Cortex of kidney (tissue), 1 donor: Measurements from ENCODE around the gene ROBO4.

Experiments used
- DNase-seq: peaks from one replicate; lab custom pipeline; 2025; lab: John Stamatoyannopoulos, UW

The ROBO4 gene

DNA sequence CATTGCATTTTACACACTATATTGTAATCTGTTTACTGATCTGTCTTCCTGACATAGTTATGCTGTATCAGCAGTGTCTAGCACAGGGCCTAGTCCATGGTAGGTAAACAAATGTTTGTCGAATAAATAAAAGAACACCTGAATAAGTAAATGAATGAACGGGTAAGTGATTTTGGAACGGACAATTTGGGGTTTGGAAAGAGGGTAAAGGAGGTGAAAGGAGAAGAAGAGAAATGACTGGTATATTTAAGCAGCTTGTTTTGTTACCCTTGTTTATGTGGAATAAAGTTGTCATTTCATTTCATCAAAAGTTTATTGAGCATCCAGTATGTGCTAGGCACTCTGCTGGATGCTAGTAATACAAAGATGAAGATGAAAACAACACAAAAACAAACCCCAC is 21.3 kb upstream of the ROBO4 start, which contains the start of gene HEPN1:
TSS of gene HEPN1 (plus strand) at position 301 of the 400 bp plus-strand sequence.
- no peak for DNase-seq

DNA sequence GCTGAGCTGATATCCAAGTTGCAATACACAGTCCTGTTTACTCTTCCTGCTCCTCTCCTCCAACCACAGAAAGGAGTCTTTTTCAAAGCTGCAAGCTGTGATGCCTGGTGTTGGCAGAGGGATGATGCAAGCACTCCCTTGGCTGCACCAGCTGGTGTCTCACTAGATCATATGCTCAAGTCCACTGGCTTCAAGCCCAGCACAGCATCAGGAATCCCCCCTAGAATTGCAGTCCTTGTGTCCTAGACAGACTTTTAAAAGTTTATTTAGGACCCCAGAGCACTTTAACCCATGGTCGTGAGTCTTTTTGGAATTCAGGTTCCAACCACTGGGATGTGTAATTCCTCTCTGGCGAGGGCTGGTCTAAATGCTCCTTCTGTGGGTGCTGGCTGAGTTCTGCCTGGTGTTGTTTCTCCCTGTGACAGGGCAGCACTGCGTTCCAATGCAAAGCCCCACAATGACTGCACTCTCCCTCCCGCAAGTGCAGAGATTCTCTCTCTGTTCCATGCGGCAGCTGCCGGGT is 19.5 kb upstream of the ROBO4 start:
- no peak for DNase-seq

DNA sequence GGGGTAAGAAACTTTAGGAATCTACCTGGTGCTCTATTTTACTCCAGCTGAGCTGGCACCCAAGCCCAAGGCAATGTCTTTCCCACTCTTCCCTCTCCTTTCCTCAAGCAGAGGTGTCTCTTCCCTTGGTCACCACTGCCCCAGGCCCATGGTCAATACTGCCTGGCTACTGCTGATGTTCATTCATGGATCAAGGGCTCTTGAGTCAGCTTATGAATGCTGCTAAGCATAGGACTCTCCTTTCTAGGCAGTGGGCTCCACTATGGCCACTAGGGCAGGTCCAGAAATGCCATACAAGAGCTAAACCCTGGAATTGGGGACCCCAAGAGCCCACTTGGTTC is 18.7 kb upstream of the ROBO4 start:
- DNase-seq, result no peak

DNA sequence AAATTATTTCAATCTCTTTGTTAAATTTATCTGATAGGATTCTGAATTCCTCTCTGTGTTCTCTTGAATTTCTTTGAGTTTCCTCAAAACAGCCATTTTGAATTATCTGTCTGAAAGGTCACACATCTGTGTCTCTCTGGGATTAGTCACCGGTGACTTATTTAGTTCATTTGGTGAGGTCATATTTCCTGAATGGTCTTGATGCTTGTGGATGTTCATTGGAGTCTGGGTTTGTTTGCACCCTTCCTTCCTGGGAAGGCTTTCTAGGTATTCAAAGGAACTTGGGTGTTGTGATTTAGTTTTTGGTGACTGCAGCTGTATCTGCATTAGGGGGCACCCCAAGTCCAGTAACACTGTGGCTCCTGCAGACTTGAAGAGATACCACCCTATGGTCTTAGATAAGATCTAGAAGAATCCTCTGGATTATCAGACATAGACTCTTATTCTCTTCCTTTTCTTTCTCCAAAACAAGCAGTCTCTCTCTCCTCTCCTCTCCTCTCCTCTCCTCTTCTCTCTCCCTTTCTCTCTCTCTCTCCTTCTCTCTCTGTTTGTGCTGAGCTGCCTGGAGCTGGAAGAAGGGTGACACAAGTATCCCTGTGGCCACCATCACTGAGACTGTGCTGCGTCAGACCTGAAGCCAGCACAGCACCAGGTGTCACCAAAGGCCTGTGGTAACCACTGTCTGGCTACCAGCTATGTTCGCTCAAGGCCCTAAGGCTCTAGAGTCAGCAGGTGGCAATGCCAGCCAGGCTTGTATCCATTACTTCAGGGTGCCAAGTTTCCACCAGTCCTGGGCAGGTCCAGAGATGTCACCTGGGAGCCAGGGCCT is 18.1 kb upstream of the ROBO4 start:
- no peak for DNase-seq

DNA sequence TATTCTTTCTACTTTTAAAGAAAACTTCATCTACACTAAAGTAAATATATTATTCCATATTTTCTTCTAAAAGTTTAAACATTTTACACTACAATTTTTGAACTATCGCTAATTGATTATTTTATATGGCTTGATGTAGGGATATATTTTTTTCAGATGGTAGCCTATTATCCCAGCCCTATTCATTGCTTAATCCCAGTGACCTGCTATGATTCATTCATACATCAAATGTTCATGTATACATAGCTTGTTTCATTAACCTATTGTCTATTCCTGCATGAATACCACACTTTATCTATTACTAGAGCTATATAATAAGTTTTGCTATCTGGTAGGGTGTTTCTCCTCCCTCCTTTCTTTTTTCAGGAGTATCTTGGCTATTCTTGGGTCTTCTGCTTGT is 5.0 kb upstream of the ROBO4 start:
- no peak for DNase-seq

DNA sequence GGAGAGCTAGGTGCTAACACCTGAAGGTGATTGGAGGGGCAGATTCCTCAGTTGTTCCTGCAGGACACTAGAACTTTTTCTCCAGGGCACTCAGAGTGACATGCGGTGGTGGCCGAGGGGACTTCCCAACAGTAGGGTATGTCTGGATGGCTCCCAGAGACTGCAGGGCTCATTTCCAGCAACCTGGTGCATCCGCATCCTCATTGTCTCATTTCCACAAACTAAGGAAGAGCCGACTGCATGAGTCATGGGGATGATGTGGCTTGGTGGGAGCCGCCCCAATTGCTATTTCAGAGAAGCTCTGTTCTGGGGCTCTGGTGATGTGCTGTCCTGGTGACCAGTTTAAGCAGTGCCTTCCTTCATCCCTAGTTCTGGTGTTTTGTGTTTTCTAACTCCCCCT is 2.8 kb upstream of the ROBO4 start:
- no peak for DNase-seq

DNA sequence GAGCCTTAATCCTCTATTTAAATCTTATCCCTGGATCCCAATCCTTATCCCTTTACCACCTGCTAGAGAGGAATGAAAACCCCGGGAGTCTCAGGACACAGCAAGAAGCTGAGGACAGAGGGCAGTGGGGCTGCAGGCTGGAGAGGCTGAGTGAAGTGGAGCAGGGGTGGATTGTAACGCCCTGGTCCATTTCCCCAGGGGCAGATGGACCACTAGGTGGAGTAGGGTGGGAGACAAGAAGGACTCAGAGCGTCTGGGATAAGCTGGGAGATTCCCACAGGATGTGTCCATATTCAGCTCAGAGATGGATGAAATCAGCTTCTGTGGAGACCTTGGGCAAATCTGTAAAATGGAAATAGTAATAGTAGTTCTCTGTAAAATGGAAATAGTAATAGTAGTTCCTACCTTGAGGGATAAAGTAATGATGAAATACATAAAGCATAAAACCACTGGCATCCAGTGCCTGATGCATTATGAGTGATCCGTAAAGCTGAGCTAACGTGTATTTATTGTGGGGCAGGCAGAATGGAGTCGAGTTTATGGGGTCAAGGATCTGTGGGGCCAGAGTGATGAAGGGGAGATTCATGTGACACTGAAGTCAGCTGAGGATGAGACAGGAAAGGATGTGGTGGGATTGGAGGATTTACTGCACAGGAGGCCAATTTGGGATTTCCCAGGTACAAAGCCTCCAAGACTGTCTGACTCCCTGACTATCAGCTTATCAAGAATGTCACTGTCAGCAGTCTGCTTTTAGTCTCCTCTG is 1.9 kb upstream of the ROBO4 start:
- DNase-seq, result no peak

DNA sequence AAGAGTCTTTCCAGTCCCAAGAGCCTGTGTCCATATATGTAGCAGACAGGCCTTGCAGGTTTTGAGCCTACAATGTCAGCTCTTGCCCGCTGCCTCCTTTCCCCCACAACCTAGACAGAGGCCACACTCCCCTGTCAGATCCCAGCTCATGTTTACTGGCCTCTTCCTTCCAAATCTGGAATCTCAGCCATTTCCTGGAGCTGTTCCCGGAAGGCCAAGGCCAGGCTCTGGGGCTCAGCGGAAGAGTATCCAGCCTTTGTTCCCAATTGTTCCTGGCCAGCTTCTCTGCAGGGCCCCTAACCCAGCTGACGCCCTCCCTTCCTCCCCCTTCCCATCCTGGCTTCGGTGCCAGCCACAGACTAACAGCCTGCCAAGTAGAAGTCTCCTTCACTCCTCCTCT is 1.0 kb upstream of the ROBO4 start:
- no peak for DNase-seq

DNA sequence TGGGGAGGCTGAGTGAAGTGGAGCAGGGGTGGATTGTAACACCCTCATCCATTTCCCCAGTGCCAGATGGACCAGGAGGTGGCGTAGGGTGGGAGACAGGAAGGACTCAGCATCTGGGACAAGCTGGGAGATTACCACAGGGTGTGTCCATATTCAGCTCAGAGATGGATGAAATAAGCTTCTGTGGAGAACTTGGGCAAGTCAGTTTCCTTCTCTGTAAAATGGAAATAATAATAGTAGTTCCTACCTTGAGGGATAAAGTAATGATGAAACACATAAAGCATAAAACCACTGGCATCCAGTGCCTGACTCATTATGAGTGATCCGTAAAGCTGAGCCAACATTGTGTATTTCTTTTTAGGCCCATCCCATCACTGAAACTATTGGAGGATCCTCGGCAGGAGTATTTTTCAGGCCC is 607 bp upstream of the ROBO4 start:
- DNase-seq, result no peak

DNA sequence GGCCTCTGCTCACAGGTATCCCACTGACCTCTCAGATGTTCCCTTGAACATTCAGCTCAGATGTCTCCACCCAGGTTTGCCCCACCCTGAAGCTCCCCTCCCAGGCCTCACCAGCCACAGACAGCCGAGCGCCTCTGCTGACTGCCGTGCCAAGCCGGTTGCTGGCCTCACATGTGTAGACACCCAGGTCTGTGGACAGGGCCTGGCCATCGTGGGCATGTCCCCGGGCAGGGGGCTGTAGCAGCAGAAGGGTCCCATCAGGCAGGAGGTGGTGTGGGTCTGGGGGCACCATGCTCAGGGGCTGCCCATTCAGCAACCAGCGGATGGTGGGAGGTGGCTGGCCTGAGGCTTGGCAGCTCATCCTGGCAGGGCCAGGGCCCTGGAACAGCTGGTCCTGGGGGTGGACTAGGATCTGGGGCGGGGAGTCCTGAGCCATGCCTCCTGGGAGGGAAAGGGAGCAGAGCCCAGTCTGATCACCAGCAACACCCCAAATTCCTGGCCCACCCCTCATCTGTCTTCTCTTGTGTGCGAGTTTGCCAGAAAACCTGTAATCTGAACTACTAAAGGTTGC is 759 bp downstream of the ROBO4 start:
- no peak for DNase-seq

DNA sequence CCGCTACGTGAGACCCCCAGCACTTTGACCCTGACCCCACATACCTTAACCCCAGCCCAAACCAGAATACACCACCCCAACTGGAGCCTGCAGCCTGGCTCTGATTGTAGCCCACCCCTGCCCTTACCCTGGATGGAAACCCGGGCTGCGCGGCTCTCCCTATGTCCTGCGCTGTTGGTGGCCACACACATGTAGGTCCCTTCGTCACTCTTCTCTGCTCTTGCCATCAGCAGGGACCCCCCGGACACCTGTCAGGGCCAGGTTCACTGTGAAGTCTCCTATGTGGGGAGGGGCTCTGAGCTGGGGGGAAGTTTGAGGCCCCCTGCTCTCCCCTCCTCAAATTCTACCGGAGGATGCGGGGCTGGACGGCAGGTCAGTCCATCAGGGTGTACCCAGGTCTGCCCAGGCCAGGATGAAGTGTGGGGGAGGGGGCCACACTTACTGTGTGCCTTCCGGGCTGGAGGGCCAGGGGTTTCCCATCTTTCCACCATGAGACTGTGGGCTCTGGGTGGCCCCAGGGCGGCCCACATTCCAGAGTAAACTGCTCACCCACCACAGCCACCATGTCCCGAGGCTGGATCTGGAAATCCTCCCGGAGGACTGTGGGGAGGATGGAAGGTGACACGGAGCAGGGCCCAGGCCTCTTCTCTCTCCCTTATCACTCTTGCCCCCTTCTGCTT is 1.5 kb downstream of the ROBO4 start:
- DNase-seq, result no peak

DNA sequence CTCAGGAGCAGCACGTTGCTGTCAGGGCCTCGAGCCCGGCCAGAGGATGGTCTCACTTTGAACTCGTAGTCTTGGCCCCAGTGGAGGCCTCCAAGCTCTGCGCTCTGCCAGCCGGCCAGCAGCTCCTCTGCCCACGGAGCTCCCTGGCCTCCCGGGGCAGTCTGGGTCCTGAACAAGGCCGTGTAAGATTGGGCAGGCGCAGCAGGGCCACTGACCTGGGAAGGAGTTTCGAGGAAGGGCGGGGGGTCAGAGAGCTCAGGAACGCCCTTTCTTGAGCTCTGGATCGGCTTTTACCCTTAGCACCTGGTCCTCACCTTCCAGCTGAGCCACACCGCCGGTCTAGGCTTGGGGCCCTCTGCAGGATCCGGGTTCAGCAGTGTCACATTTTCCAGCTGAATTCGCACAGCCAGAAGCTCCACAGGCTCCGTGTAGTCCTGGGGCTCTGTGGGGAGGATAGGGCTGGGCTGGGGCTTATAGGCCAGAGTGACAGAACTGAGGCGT is 2.1 kb downstream of the ROBO4 start:
- DNase-seq, result no peak

DNA sequence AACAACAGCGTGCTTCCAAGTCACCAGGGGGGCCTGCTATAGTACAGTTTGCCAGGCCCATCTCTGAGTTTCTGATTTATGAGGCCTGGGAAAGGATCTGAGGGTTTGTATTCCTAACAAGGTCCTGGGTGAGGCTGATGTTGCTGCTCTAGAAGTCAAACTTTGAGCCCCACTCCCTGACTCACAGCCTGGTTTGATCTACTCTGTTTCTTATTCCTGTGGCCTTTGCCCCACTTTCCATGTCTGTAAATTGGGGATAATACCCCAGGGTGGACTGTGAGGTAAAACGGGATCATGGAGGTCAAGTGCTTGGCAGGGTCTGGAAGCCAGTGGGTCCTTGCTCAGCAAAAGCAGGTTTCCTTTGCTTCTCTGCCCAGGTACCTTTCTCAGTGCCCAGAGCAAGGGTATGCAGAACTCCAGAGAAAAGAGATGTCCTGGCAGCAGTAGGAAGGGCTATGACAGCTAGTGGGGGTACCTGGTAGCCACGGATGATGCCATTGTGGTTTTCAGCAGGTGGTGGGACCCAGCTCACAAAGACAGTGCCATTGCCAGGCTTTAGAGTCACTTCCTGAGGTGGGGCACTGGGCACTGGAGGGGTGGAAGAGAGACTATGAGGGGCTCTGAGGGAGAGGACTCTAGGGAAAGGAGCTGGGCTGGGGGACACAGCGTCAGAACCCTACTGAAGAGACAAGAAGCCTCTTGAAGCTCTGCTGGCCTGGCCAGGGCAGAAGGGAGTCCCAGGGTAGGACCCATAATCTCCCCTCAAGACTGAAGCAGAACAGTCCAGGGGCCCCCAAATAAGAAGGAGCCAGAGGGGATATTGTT is 2.8 kb downstream of the ROBO4 start:
- DNase-seq, result no peak

DNA sequence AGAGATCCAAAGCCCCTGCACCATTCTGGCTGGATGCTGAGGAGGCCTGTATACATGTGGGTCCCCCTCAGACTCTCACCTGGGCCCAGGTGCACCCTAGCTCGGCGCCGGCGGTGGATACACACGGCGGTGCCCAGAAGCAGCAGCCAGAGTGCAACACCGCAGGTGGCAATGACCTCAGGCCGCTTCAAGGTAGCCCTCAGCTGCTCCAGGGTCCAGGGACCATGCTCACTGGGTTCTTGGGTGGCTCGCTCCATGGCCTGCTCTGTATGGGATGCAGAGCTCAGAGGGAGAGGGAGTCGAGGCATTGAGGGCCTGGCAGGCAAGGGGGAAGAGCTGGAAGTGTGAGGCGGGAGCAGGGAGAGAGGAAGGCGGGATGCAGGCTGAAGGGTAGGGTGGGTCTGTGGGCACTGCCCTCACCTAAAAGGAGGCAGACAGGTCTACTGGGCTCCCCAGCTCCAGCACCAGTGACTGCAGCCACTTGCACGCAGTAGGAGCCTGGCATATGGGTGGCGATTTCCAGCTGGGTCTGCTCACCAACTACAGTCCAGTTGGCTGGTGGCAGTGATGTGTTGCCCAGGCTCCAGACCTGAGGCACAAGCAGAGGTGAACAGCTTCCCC is 3.8 kb downstream of the ROBO4 start:
- DNase-seq, result no peak

DNA sequence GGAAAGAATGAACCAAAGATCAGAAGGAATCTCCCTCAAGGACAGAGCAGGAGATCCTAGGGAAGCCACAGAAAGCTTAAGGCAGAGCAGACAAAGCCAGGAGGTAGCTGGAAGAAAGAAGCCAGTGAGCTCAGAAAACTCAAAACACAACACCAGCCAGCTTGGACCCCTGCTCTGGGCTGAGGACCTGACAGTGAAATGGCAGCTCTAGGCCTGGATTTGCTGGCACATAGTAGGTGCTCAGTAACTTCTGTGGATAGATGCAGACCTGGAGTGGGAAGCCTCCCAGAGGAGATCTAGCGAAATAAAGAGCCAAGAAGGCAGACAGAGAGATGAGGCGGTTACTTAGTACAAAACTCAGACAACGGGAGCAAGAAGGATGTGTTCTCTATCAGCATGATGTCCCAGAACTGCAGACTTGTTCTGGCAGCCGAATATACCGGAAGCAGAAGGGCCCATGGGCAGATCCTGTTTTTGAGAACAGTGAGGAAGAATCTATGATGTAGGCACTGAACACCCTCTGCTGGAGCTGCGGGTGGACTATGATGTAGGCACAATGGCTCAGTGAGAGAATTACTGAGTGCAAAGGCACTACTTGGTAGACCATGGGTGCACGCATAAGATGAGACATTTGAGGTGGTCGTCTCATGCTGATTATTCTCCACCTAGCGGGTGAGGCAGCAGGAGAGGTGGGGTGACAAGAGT is 4.8 kb downstream of the ROBO4 start:
- DNase-seq, result no peak

DNA sequence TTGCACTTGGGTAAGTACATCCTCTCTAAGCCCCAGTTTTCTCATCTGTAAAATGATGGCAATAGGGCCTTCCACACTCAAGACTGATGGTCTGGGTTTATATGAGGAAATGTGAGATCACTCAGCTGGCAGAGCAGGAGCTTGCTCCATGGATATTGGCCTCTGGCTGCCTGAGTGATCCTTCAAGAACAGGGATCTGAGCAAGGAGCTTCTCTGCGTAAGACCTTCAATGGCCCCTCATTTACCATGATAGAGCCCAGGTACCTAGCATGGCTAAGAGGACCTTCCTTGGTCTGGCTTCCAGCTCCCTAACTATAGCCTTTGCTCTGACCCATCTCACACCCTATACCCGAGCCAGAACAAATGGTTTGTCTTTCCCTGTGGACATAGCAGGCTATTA is 5.5 kb downstream of the ROBO4 start:
- DNase-seq, result no peak

DNA sequence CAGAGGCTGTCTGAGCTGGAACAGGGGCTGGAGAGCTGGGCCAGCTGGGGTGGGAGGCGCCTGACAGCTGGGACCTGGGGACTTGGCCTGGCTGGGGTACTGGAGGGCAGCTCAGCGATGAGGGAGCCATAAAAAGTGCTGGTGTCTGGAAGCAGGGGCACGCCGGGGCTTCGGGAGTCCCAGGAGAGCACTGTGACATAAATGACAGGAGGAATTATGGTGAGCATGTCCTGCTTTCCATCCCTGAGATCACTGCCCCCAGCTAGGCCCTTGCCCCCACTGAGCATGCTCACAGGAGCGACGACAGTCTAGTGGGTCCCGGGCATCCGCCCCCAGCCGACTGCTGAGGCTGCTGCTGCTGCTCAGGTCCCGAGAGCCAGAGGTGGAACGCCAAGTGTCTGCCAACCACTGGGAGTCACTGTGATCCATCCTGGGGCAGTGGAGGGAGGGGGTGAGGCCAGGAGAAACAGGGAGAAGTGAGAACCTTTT is 6.2 kb downstream of the ROBO4 start:
- no peak for DNase-seq

DNA sequence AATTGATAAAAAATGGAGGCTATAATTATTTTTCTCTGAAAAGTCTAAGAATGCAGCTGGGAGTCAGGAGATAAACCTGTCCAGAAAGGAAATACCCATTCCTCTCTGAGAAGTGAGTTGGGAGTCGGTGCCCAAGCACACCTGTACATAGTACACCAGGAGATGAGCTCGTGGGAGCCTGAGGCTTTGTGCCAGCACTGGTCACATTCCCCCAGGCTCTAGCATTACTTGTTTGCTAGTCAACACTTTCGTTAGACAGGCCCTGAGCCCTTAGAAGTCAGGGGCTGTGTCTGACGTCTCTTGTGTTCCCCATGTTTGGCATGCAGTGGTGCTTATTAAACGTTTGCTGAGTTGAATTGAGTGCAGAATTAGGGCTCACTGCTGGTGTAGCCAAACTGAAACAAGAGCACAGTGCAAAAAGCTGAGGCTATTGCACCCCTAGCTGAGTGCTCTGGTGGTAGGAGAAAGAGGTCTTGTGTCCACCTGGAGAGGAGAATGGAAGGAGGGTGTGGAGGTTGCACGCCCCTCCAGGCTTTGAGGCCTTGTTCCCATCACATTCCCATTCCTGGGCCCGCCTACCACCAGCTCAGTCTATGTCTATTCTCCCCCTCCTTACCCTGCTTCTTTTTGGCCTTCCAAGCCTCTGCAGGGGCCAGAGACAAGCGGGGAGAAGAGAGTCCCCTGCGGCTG is 6.8 kb downstream of the ROBO4 start:
- DNase-seq, result no peak

DNA sequence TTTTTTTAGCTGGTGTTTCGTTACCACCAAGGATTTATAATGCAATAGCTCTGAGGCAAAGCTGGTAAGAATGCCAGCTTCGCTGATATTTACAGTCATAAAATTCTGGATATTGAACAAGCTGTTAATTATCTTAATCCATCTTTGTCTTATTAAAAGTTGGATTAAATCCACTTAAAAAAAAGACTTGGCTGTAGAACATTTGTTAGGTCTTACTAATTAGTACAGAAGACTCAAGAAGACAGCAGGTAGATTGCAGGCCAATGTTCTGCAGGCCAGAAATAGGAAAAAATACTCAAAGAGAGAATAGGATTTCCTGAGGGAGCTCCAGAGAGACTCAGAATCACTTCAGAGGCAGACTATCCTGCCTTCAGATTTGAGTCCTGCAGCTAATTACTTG is 7.5 kb downstream of the ROBO4 start:
- DNase-seq, result no peak
